Measurements from ENCODE around the gene PIEZO1. TPM values are rescaled to one million over a fixed set of nuclear protein-coding genes. Genes with fewer than 3 reads are reported as not detected.
"Not testable (repeated sequence)": the region's sequence is repeated elsewhere in the genome, so short reads cannot be mapped to it uniquely, and the experiment has no call there.

Gene PIEZO1
- total RNA-seq, 1 donor from 2014 or later, result 240 TPM

GRCh38 chr16:88793251-88793954 is 8.4 kb upstream of the PIEZO1 start:
- Mint-ChIP-seq H3K4me3 (ENCODE audit: low read depth) (peak overlapping the region; percentile 15), H3K27me3 (ENCODE audit: low read depth) (no peaks in the 10 kb centered on the region), H3K27ac (no peak overlapping the region), H3K36me3 (ENCODE audit: low read depth) (no peaks in the 10 kb centered on the region), H3K4me1 (ENCODE audit: low read depth) (peaks cover 32% of the 10 kb centered on the region), H3K9me3 (no peaks in the 10 kb centered on the region)
- intact Hi-C loops (cut with micrococcal nuclease), result no loop called here
- DNase-seq (ENCODE audit: low spot score), result peak; percentile 16

- Mint-ChIP-seq H3K36me3 (ENCODE audit: low read depth) (no peaks in the 10 kb centered on the region), H3K4me1 (ENCODE audit: low read depth) (peaks cover 32% of the 10 kb centered on the region), H3K27ac (peak overlapping the region; percentile 48), H3K27me3 (ENCODE audit: low read depth) (no peaks in the 10 kb centered on the region), H3K4me3 (ENCODE audit: low read depth) (peak overlapping the region; percentile 19), H3K9me3 (no peaks in the 10 kb centered on the region)
- intact Hi-C loops (cut with micrococcal nuclease), result no loop called here
- DNase-seq (ENCODE audit: low spot score), result no peak
These were observed 7.7 kb upstream of the PIEZO1 start for GRCh38 chr16:88792668-88793250.

- intact Hi-C loops (cut with micrococcal nuclease), result no loop called here
- Mint-ChIP-seq H3K9me3 (no peaks in the 10 kb centered on the region), H3K27me3 (ENCODE audit: low read depth) (no peaks in the 10 kb centered on the region), H3K4me3 (ENCODE audit: low read depth) (no peak overlapping the region), H3K36me3 (ENCODE audit: low read depth) (no peaks in the 10 kb centered on the region), H3K4me1 (ENCODE audit: low read depth) (peaks cover 32% of the 10 kb centered on the region), H3K27ac (peak overlapping the region; percentile 48)
- no peak for DNase-seq (ENCODE audit: low spot score)
These were observed 7.1 kb upstream of the PIEZO1 start for GRCh38 chr16:88792078-88792550.

- intact Hi-C loops (cut with micrococcal nuclease), result loop anchor here (1.0 kb wide), 1 partner anchor 8 kb away; no protein-coding TSS in a partner anchor
- Mint-ChIP-seq H3K9me3 (no peaks in the 10 kb centered on the region), H3K27me3 (ENCODE audit: low read depth) (no peaks in the 10 kb centered on the region), H3K36me3 (ENCODE audit: low read depth) (no peaks in the 10 kb centered on the region), H3K27ac (peak overlapping the region; percentile 85), H3K4me1 (ENCODE audit: low read depth) (peaks cover 32% of the 10 kb centered on the region), H3K4me3 (ENCODE audit: low read depth) (peak overlapping the region; percentile 62)
- DNase-seq (ENCODE audit: low spot score), result no peak
These were observed 5.5 kb upstream of the PIEZO1 start for GRCh38 chr16:88790312-88791211.

- no peaks in the 10 kb centered on the region for H3K9me3 Mint-ChIP-seq
- intact Hi-C loops (cut with micrococcal nuclease), result loop anchor here (10.0 kb wide), 3 partner anchors 215 to 705 kb away; partner anchors contain the start of genes ANKRD11, ZC3H18 and ZFPM1
- H3K4me3 Mint-ChIP-seq (ENCODE audit: low read depth), result no peak overlapping the region
- H3K4me1 Mint-ChIP-seq (ENCODE audit: low read depth), result peaks cover 24% of the 10 kb centered on the region
- DNase-seq (ENCODE audit: low spot score), result no peak
- H3K27ac Mint-ChIP-seq, result no peak overlapping the region
- H3K36me3 Mint-ChIP-seq (ENCODE audit: low read depth), result no peaks in the 10 kb centered on the region
- H3K27me3 Mint-ChIP-seq (ENCODE audit: low read depth), result no peaks in the 10 kb centered on the region
These were observed 4.6 kb upstream of the PIEZO1 start for GRCh38 chr16:88789594-88789993.

DNA sequence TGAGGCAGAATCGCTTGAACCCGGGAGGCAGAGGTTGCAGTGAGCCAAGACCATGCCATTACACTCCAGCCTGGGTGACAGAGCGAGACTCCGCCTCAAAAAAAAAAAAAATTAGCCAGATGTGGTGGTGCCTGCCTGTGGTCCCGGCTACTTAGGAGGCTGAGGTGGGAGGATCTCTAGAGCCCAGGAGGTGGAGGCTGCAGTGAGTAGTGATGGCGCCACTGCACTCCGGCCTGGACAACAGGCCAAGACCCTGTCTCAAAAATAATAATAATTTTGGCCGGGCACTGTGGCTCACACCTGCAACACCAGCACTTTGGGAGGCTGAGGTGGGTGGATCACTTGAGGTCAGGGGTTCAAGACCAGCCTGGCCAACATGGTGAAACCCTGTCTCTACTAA is 3.7 kb upstream of the PIEZO1 start:
- H3K27me3 Mint-ChIP-seq (ENCODE audit: low read depth); DNase-seq (ENCODE audit: low spot score); H3K4me3 Mint-ChIP-seq (ENCODE audit: low read depth); H3K9me3 Mint-ChIP-seq; H3K27ac Mint-ChIP-seq; H3K36me3 Mint-ChIP-seq (ENCODE audit: low read depth): not testable (repeated sequence)
- peaks cover 24% of the 10 kb centered on the region for H3K4me1 Mint-ChIP-seq (ENCODE audit: low read depth)
- intact Hi-C loops (cut with micrococcal nuclease), result loop anchor here (10.0 kb wide), 3 partner anchors 214 to 706 kb away; partner anchors contain the start of genes ANKRD11, ZC3H18 and ZFPM1

DNA sequence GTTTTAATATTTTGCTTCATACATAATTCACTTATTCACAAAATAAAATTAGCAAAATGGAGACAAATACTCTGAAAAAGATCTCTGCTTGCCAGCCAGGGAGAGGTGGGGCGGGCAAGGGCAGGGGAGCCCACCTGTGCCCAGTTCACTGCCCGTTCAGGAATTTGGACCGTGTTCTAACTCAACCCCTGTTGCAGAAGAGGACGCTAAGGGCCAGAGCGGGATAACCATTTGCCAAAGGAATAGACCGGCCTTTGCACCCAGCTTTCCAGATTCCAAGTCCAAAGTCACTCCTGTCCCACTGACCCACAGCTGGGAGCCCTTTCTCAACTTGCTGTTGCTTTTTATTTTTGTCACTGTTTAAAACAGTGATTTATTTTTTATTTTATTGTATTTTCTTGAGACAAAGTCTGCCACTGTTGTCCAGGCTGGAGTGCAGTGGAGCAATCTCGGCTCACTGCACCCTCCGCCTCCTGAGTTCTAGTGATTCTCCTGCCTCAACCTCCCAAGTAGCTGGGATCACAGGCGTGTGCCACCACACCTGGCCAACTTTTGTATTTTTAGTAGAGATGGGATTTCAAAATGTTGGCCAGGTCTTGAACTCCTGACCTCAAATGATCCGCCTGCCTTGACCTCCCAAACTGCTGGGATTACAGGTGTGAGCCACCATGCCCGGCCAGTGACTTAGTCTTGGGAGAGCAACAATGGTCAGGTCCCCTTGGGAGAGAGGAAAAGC is 2.7 kb upstream of the PIEZO1 start:
- DNase-seq (ENCODE audit: low spot score), result no peak
- Mint-ChIP-seq H3K27ac (no peak overlapping the region), H3K4me1 (ENCODE audit: low read depth) (peaks cover 26% of the 10 kb centered on the region), H3K4me3 (ENCODE audit: low read depth) (no peak overlapping the region), H3K36me3 (ENCODE audit: low read depth) (peaks cover 4% of the 10 kb centered on the region), H3K27me3 (ENCODE audit: low read depth) (no peaks in the 10 kb centered on the region), H3K9me3 (no peaks in the 10 kb centered on the region)
- intact Hi-C loops (cut with micrococcal nuclease), result loop anchor here (10.0 kb wide), 3 partner anchors 213 to 707 kb away; partner anchors contain the start of genes ANKRD11, ZC3H18 and ZFPM1

DNA sequence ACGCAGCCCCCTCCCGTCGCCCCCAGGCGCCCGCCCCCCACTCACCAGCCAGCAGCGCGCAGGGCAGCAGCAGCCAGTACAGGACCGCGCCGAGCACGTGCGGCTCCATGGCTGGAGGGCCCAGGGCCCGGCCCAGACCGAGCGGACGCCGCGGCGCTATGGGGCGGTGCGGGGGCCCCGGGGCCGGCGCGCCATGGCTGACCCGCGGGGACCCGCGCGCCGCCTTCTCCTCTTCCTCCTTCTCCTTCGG is 239 bp downstream of the PIEZO1 start:
- Mint-ChIP-seq H3K4me1 (ENCODE audit: low read depth) (peaks cover 41% of the 10 kb centered on the region), H3K27ac (no peak overlapping the region), H3K36me3 (ENCODE audit: low read depth) (peaks cover 9% of the 10 kb centered on the region), H3K4me3 (ENCODE audit: low read depth) (no peak overlapping the region), H3K27me3 (ENCODE audit: low read depth) (no peaks in the 10 kb centered on the region), H3K9me3 (no peaks in the 10 kb centered on the region)
- intact Hi-C loops (cut with micrococcal nuclease), result loop anchor here (2.0 to 10.0 kb wide), 5 partner anchors 40 to 710 kb away; partner anchors contain the start of genes ANKRD11, ZC3H18 and ZFPM1
- no peak for DNase-seq (ENCODE audit: low spot score)

DNA sequence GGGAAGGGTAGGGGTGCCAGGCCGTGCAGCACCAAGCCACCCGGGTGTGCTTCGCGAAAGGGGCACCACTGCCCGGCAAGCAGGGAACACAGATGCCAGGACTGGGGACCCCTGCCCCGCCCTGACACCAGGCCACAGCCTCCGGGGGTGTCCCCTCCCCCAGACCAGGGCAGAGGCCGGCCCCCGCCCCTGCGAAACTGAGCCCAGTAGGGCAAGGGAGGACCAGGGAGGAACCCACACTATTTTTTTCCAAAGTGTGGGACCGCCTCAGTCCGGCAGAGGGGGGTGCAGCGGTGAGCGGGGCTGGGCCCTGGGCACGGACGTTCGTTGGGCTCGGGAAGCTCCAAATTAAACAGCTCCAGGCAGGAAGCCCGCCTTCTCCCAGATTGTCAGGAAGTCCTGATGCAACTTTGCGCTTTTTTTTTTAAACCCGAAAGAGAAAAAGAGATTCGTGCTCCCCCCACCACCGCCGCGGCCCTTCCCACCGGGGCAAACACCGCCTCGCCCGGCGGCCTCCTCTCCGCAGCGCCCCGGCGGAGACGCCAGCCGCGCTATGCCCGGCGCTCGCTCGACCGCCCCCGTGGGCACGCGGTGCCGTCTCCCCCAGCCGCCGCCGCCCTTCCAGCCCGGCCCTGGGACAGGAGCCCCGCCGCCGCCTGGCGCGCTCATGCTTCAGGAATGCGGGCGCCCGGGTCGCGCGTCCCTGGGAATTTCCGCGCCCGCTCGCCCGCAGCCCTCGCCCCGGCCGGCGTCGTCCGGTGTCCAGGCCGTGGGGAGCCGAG is 755 bp downstream of the PIEZO1 start:
- no peaks in the 10 kb centered on the region for H3K9me3 Mint-ChIP-seq
- peaks cover 38% of the 10 kb centered on the region for H3K4me1 Mint-ChIP-seq (ENCODE audit: low read depth)
- no peaks in the 10 kb centered on the region for H3K27me3 Mint-ChIP-seq (ENCODE audit: low read depth)
- peak overlapping the region; percentile 80 for H3K27ac Mint-ChIP-seq
- peak overlapping the region; percentile 86 for H3K4me3 Mint-ChIP-seq (ENCODE audit: low read depth)
- intact Hi-C loops (cut with micrococcal nuclease), result loop anchor here (2.0 to 10.0 kb wide), 5 partner anchors 39 to 711 kb away; partner anchors contain the start of genes ANKRD11, ZC3H18 and ZFPM1
- peaks cover 9% of the 10 kb centered on the region for H3K36me3 Mint-ChIP-seq (ENCODE audit: low read depth)
- peak; percentile 43 for DNase-seq (ENCODE audit: low spot score)

DNA sequence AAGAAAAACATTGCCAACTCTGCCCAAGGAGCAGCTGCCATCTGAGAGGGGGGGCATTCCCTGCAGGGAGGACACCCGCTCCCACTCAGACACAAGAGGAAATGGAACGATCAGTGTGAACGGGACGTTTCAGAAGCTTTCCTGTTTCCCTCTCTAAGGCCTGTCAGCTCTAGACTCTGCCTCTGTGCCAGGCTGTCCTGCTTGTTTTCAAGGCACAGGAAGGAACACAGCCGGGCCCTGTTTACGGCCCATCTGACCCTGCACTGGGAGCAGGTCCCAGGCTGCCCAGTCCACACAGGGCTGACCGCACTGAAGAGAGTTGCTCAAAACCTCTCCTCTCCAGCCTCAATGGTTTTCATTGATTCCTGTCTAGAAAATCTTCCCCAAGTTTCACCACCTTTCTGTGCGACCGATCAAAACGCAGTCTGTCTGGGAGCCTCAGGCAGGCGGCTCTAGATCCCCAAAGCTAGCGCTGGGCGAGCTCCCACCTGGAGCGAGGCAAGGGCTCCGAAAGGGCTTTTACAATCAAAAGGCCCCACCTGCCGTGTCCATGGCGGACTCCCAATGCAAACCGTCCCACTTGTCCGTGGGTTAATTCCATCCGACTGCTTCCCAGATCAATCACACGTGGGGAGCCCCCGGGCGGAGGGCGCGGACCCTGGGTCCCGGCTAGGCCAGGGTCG is 1.5 kb downstream of the PIEZO1 start:
- Mint-ChIP-seq H3K4me3 (ENCODE audit: low read depth) (peak overlapping the region; percentile 86), H3K27me3 (ENCODE audit: low read depth) (no peaks in the 10 kb centered on the region), H3K9me3 (no peaks in the 10 kb centered on the region), H3K4me1 (ENCODE audit: low read depth) (peaks cover 38% of the 10 kb centered on the region), H3K36me3 (ENCODE audit: low read depth) (peaks cover 9% of the 10 kb centered on the region), H3K27ac (peak overlapping the region; percentile 87)
- intact Hi-C loops (cut with micrococcal nuclease), result loop anchor here (2.0 to 10.0 kb wide), 5 partner anchors 39 to 711 kb away; partner anchors contain the start of genes ANKRD11, ZC3H18 and ZFPM1
- no peak for DNase-seq (ENCODE audit: low spot score)
